ENCODE results near the gene HYAL1.

HYAL1 gene

GRCh38 chr3:50298836-50299637 is 4.3 kb downstream of the HYAL1 start, which contains the start of the genes HYAL3 and NAA80:
Gene HYAL3 (minus strand): TSS chr3:50299405. CDS start chr3:50295602, 3,803 bp downstream.
Gene NAA80 (minus strand): TSS chr3:50299405. CDS start chr3:50297463, 1,942 bp downstream.
- DNase-seq, result peak; percentile 98 to 100 (median 100)
- intact Hi-C loops (cut with DNase I), result no loop called here

- intact Hi-C loops (cut with DNase I), result no loop called here
- DNase-seq, result peak in 2 of 42 donors; percentile 20
Observed at GRCh38 chr3:50297896-50298725, 5.3 kb downstream of the HYAL1 start.

- no peak for DNase-seq
- intact Hi-C loops (cut with DNase I), result no loop called here
Observed at GRCh38 chr3:50297384-50297775, 6.0 kb downstream of the HYAL1 start.

- intact Hi-C loops (cut with DNase I), result no loop called here
- no peak for DNase-seq
Observed at GRCh38 chr3:50296721-50297383, 6.5 kb downstream of the HYAL1 start.

GRCh38 chr3:50295553-50296431 is 7.6 kb downstream of the HYAL1 start:
- peak in 27 of 42 donors; percentile 37 to 86 (median 60) for DNase-seq
- intact Hi-C loops (cut with DNase I), result no loop called here

GRCh38 chr3:50294492-50295403 is 8.6 kb downstream of the HYAL1 start:
- no peak for DNase-seq
- intact Hi-C loops (cut with DNase I), result loop anchor here (5.0 kb wide), 1 partner anchor 33 kb away; the partner anchor contains the start of gene TUSC2

- no peak for DNase-seq
- intact Hi-C loops (cut with DNase I), result loop anchor here (5.0 kb wide), 1 partner anchor 33 kb away; the partner anchor contains the start of gene TUSC2
Observed at GRCh38 chr3:50294089-50294488, 9.3 kb downstream of the HYAL1 start.

GRCh38 chr3:50293079-50293801 is 10.1 kb downstream of the HYAL1 start:
- intact Hi-C loops (cut with DNase I), result loop anchor here (5.0 kb wide), 1 partner anchor 34 kb away; the partner anchor contains the start of gene TUSC2
- DNase-seq, result no peak

GRCh38 chr3:50292159-50293078 is 11.0 kb downstream of the HYAL1 start, which contains the start of gene IFRD2:
Gene IFRD2 (minus strand): TSS chr3:50292429. CDS start chr3:50292274, 155 bp downstream.
- DNase-seq, result peak; percentile 97 to 99 (median 98)
- intact Hi-C loops (cut with DNase I), result loop anchor here (5.0 kb wide), 1 partner anchor 35 kb away; the partner anchor contains the start of gene TUSC2

GRCh38 chr3:50290161-50290641 is 13.2 kb downstream of the HYAL1 start:
- intact Hi-C loops (cut with DNase I), result loop anchor here (5.0 kb wide), 1 partner anchor 37 kb away; the partner anchor contains the start of gene TUSC2
- DNase-seq, result no peak

- intact Hi-C loops (cut with DNase I), result no loop called here
- DNase-seq, result no peak
Observed at GRCh38 chr3:50289130-50289529, 14.2 kb downstream of the HYAL1 start.

- intact Hi-C loops (cut with DNase I), result no loop called here
Observed at GRCh38 chr3:50288387-50289007, 14.9 kb downstream of the HYAL1 start.

GRCh38 chr3:50287262-50287661 is 16.1 kb downstream of the HYAL1 start:
- no peak for DNase-seq
- intact Hi-C loops (cut with DNase I), result no loop called here

More at GRCh38 chr3:50288387-50289007, 14.9 kb downstream of the HYAL1 start:
- no peak for DNase-seq

All from head of caudate nucleus (tissue), 42 donors.